PC-3 (cell line): ENCODE results near the gene LBP. TPM values are rescaled to one million over a fixed set of nuclear protein-coding genes. Genes with fewer than 3 reads are reported as not detected.
A peak's percentile ranks its signal among the peaks of the same experiment; 100 is the strongest.

Source experiments
- ATAC-seq: fragments of 200-7000 bp; cut with Tn5 transposase; 2 replicates; pipeline ENCODE4 v1.9.1; 2020; ENCODE audit warnings: mild to moderate bottlenecking, moderate library complexity
- BruUV-seq: library from RNA; stranded (reverse); fragments of 400-500 nt; replicated peaks from 2 replicates; lab custom pipeline; 2021; lab: Mats Ljungman, UMichigan
- CTCF ChIA-PET: fragments of 300-600 bp; sonication (Branson Sonifier 250); formaldehyde crosslinking; loops from one replicate; lab custom pipeline; 2022; ENCODE audit warnings: antibody characterized with exemption; lab: Charles Lee
- POLR2A ChIA-PET: fragments of 300-600 bp; sonication (Branson Sonifier 250); formaldehyde crosslinking; loops from one replicate; lab custom pipeline; 2022; ENCODE audit warnings: antibody characterized with exemption; ENCODE audit not compliant: unreplicated experiment; lab: Charles Lee
- DNase-seq: peaks from one replicate; pipeline ENCODE4 v3.0.0-alpha.2; 2015
- H2AFZ ChIP-seq: fragments of 300-600 bp; sonication (generic); 2 replicates; pipeline ENCODE4 v1.6.0; 2016; ENCODE audit warnings: antibody characterized with exemption, low read length
- H3F3A ChIP-seq: fragments of 300-600 bp; sonication (generic); one replicate; pipeline ENCODE4 v1.6.0; 2017; ENCODE audit warnings: antibody characterized with exemption, low read length, control low read depth, mild to moderate bottlenecking; ENCODE audit not compliant: unreplicated experiment
- H3K27ac ChIP-seq: fragments of 300-600 bp; sonication (generic); 2 replicates; pipeline ENCODE4 v1.5.1; 2016; ENCODE audit warnings: mild to moderate bottlenecking, low read length
- H3K27me3 ChIP-seq: fragments of 300-600 bp; sonication (generic); 2 replicates; pipeline ENCODE4 v1.6.1; 2016; ENCODE audit warnings: low read length, mixed read lengths
- H3K36me3 ChIP-seq: fragments of 300-600 bp; sonication (generic); 2 replicates; pipeline ENCODE4 v1.6.1; 2016; ENCODE audit warnings: low read depth, mixed run types, low read length, mixed read lengths
- H3K4me1 ChIP-seq: fragments of 300-600 bp; sonication (generic); 2 replicates; pipeline ENCODE4 v1.5.1; 2016; ENCODE audit warnings: low read length; ENCODE audit not compliant: insufficient read depth
- H3K4me2 ChIP-seq: fragments of 300-600 bp; sonication (generic); 2 replicates; pipeline ENCODE4 v1.6.0; 2016; ENCODE audit warnings: low read length
- H3K4me3 ChIP-seq: fragments of 300-600 bp; sonication (generic); 2 replicates; pipeline ENCODE4 v1.5.1; 2016; ENCODE audit warnings: mild to moderate bottlenecking, low read length, mixed read lengths
- H3K79me2 ChIP-seq: fragments of 300-600 bp; sonication (generic); 2 replicates; pipeline ENCODE4 v1.6.1; 2017; ENCODE audit warnings: low read length, mixed read lengths
- H3K9ac ChIP-seq: fragments of 300-600 bp; sonication (generic); 2 replicates; pipeline ENCODE4 v1.6.0; 2016; ENCODE audit warnings: mild to moderate bottlenecking, low read length
- H3K9me2 ChIP-seq: fragments of 300-600 bp; sonication (generic); replicated peaks from 2 replicates; pipeline ENCODE4 v1.6.1; 2016; ENCODE audit warnings: mixed run types, low read length, mixed read lengths
- H3K9me3 ChIP-seq: fragments of 300-600 bp; sonication (generic); 2 replicates; pipeline ENCODE4 v1.6.1; 2016; ENCODE audit warnings: low read length, mixed read lengths
- H4K20me1 ChIP-seq: fragments of 300-600 bp; sonication (generic); 2 replicates; pipeline ENCODE4 v1.6.1; 2016; ENCODE audit warnings: low read length, mixed read lengths
- CTCF ChIP-seq: fragments of 300-600 bp; sonication (generic); conservative IDR thresholded peaks from 2 replicates; pipeline ENCODE4 v1.5.1; 2017; ENCODE audit warnings: antibody characterized with exemption, low read depth, mild to moderate bottlenecking, low read length
- EZH2 ChIP-seq: fragments of 300-600 bp; sonication (generic); IDR thresholded peaks from one replicate; pipeline ENCODE4 v1.6.1; 2017; ENCODE audit warnings: antibody characterized with exemption, mild to moderate bottlenecking, low read length; ENCODE audit not compliant: unreplicated experiment
- EZH2phosphoT487 ChIP-seq: fragments of 300-600 bp; sonication (generic); IDR thresholded peaks from 2 replicates; pipeline ENCODE4 v1.6.1; 2018; ENCODE audit warnings: mild to moderate bottlenecking, antibody characterized with exemption, low read length, borderline replicate concordance
- intact Hi-C: fragments of 100-400 bp; cut with micrococcal nuclease; formaldehyde crosslinking; loops from 2 replicates; pipeline ENCODE4 v1.9.0; 2023
- total RNA-seq: library from RNA; depleted of rRNA; stranded (reverse); fragments of >200 nt; gene quantifications from 2 replicates; pipeline ENCODE4 v1.2.3, GENCODE V29; 2014; rRNA removed

The LBP gene
- total RNA-seq, 1 experiment from 2014 or later: not detected

GRCh38 chr20:38426006-38426897 lies 80.0 kb downstream of the LBP start:
- no TSS peak for BruUV-seq
- H3K9me3 ChIP-seq: no peaks in the 10 kb centered on the region
- DNase-seq: peak; percentile 80
- no peaks in the 10 kb centered on the region for H3K9me2 ChIP-seq
- intact Hi-C loops: no loop called here
- peaks cover 87% of the 10 kb centered on the region for H3K79me2 ChIP-seq
- H3K9ac ChIP-seq: no peak overlapping the region
- H4K20me1 ChIP-seq: peaks cover 85% of the 10 kb centered on the region
- ChIA-PET POLR2A (interaction anchor here (0.6 to 0.7 kb wide), 4 partner anchors 12 to 874 kb away, joined by 3 to 24 read pairs (median 10); partner anchors contain the start of gene DHX35), CTCF (interaction anchor here (0.6 to 0.7 kb wide), 2 partner anchors 307 to 333 kb away, joined by 3 to 6 read pairs; no protein-coding TSS in a partner anchor)
- H3K27me3 ChIP-seq: no peaks in the 10 kb centered on the region
- H2AFZ ChIP-seq: no peak overlapping the region
- TF ChIP-seq CTCF (no peak), EZH2 (no peak), EZH2phosphoT487 (no peak)
- peak overlapping the region; percentile 10; the same call in 1 of the 2 replicates for H3K27ac ChIP-seq
- no peak overlapping the region for H3K4me3 ChIP-seq
- no peak overlapping the region for H3K4me2 ChIP-seq
- peaks cover 5% of the 10 kb centered on the region for H3F3A ChIP-seq
- H3K36me3 ChIP-seq: peaks cover 85% of the 10 kb centered on the region
- peaks cover 25% of the 10 kb centered on the region for H3K4me1 ChIP-seq
- peak; percentile 87 for ATAC-seq

Other genes starting within 250 kb of the LBP start
- gene TGM2, start 181.2 kb upstream of the LBP start, total RNA-seq: 583 and 773 TPM in 2 replicates
- 0.44 and 0.86 TPM in 2 replicates for gene KIAA1755, start 85.7 kb upstream of the LBP start, total RNA-seq
- gene BPI, start 42.3 kb upstream of the LBP start, total RNA-seq: not detected in 2 replicates
- gene SNHG17, start 88.8 kb downstream of the LBP start, total RNA-seq: 52.0 and 62.0 TPM in 2 replicates
- 28.0 and 30.4 TPM in 2 replicates for gene RALGAPB, start 126.4 kb downstream of the LBP start, total RNA-seq
- gene ADIG, start 234.7 kb downstream of the LBP start, total RNA-seq: not detected in 2 replicates